Activated naive CD4-positive, alpha-beta T cell treated with anti-CD3 and anti-CD28 coated beads, Interleukin-2, amount 50 U/mL, for 24 hours (primary cell): Measurements from ENCODE around the gene NELFCD.
"Not testable (repeated sequence)": the region's sequence is repeated elsewhere in the genome, so short reads cannot be mapped to it uniquely, and the experiment has no call there.

Experiments used
- H3K27ac Mint-ChIP-seq: one replicate; pipeline ENCODE4 v1.8.0; 2021; ENCODE audit warnings: mild to moderate bottlenecking, mixed read lengths
- H3K27me3 Mint-ChIP-seq: one replicate; pipeline ENCODE4 v1.8.0; 2021; ENCODE audit warnings: mixed read lengths
- H3K36me3 Mint-ChIP-seq: one replicate; pipeline ENCODE4 v1.8.0; 2021; ENCODE audit warnings: mixed read lengths
- H3K4me1 Mint-ChIP-seq: one replicate; pipeline ENCODE4 v1.8.0; 2021; ENCODE audit warnings: mixed read lengths
- H3K4me3 Mint-ChIP-seq: one replicate; pipeline ENCODE4 v1.8.0; 2021; ENCODE audit warnings: mild to moderate bottlenecking, mixed read lengths
- H3K9me3 Mint-ChIP-seq: one replicate; pipeline ENCODE4 v1.8.0; 2021; ENCODE audit warnings: mixed read lengths

The NELFCD gene

DNA sequence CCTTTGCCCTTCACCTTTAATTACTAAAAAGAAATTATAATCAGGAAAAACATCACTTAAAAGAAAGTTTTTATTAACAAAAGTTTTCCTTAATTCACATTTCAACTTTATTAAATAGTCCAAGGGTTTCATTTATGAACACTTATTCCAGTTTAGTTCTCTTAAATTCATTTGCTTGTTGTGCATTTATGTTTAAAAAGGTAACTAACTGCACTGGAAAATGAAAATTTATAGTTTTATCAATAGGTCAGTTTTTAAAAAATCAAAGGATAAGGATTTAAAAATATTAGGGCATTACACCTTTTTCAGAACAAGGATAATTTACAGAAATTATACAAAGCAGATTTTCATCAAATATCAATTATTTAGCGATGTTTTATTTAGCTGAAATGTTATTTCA is 52.0 kb downstream of the NELFCD start:
- Mint-ChIP-seq H3K36me3 (peaks cover 33% of the 10 kb centered on the region), H3K4me1 (peaks cover 60% of the 10 kb centered on the region), H3K27ac (peak overlapping the region; percentile 97), H3K27me3 (no peaks in the 10 kb centered on the region), H3K4me3 (peak overlapping the region; percentile 95), H3K9me3 (no peaks in the 10 kb centered on the region)

DNA sequence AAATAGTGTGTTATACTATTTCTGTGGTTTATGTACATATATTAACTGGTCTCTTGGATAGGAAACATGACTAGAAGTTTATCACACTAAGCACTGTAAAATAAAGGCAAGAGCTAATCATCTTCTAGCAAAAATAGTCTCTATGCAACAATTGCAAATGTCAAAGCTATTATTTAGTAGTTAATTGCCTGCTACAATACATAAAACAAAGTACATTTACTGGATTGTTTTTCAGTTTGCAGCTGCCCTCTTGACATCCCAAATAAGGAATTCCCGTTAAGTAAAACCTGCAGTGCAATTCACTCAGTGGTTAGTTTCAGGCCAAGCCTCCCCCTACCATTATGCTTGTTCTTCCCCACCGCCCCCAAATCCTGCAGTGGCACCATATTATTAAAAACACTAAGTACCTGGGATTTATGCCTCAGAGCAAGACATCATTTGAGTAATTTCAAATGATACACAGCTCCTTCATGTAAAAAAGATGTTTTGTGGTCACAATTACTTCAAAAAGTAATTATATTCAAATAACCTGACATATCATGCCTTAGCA is 52.6 kb downstream of the NELFCD start:
- peaks cover 30% of the 10 kb centered on the region for H3K36me3 Mint-ChIP-seq
- peak overlapping the region; percentile 77 for H3K27ac Mint-ChIP-seq
- H3K4me3 Mint-ChIP-seq = peak overlapping the region; percentile 19
- no peaks in the 10 kb centered on the region for H3K27me3 Mint-ChIP-seq
- peaks cover 56% of the 10 kb centered on the region for H3K4me1 Mint-ChIP-seq
- H3K9me3 Mint-ChIP-seq = no peaks in the 10 kb centered on the region

DNA sequence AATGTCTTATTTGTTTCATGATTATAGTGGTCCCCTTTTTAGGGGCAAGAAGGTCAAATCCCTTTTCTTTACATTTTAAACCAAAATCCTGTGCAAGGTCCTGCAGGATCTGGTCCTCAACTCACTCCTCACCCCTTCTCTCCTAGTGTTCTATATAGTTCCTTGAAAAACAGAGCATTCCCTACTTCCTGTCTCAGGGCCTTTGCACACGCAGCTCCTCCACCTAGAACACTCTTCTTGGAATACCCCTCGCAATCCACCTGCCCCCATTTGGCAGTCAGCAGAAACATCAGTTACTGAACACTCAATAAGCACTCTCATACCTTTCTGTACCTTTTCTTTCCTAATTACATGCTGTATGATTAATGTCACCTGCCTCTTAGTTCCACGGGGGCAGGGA is 54.3 kb downstream of the NELFCD start:
- Mint-ChIP-seq H3K4me1 (peaks cover 56% of the 10 kb centered on the region), H3K27ac (peak overlapping the region; percentile 53), H3K9me3 (no peaks in the 10 kb centered on the region), H3K4me3 (no peak overlapping the region), H3K27me3 (no peaks in the 10 kb centered on the region), H3K36me3 (peaks cover 30% of the 10 kb centered on the region)

DNA sequence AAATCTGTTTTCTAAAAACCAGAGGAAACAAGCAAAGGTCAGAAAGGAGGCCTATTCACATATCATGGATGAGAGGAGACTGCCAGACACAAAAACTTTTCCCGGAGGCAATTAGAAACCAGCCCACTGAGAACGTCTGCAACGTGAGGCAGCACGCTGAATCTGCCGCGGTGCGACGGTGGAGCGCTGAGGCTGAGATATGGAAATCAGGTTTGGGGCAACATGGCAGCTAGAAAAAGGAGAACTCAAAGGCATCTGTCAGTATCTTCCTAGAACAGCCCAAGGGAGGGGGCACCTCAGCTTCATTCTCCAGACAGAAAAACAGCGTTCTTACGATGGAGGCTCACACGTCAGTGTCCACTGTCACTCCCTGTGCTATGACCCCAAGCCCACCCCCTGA is 56.3 kb downstream of the NELFCD start:
- Mint-ChIP-seq H3K4me1 (peaks cover 55% of the 10 kb centered on the region), H3K27ac (peak overlapping the region; percentile 89), H3K27me3 (no peaks in the 10 kb centered on the region), H3K36me3 (peaks cover 35% of the 10 kb centered on the region), H3K4me3 (peak overlapping the region; percentile 16), H3K9me3 (no peaks in the 10 kb centered on the region)

DNA sequence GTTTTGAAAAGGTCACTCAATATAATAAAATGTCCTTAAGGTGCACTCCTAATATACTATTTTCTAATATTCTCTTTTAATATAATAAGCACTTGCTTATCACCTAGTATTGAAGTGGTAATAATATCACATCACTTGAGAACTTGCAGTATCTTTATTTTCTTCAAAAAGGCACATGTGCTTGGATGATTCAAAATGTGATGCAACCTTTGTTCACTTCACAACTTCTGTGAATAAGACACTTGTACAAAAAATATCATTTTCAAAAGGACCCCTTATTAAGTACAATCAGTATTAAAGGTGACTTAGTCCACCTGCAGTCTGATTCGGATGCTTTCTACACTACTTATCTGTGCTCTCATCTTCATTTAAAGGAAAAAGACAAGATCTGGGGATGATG is 58.2 kb downstream of the NELFCD start:
- peaks cover 30% of the 10 kb centered on the region for H3K36me3 Mint-ChIP-seq
- H3K9me3 Mint-ChIP-seq = no peaks in the 10 kb centered on the region
- peaks cover 59% of the 10 kb centered on the region for H3K4me1 Mint-ChIP-seq
- no peaks in the 10 kb centered on the region for H3K27me3 Mint-ChIP-seq
- peak overlapping the region; percentile 89 for H3K27ac Mint-ChIP-seq
- peak overlapping the region; percentile 90 for H3K4me3 Mint-ChIP-seq

DNA sequence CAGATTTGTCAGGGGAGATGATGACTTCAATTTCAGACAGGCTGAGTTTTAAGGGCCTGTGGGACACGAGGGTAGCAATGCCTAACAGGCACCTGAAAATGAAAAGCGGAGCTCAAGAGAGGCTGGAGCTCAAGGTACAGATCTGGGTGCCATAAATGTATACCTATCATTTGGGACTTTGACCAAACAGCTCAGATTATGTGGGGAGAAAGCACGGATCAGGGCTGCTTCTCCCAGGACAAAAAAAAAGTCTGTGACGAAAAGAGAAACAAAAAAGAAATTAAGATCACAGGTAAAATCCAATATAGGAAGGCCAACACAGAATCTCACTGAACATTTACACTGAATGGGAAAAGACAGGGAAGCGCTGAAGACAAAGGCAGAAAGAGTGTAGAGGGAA is 59.6 kb downstream of the NELFCD start:
- H3K4me3 Mint-ChIP-seq = peak overlapping the region; percentile 90
- peaks cover 27% of the 10 kb centered on the region for H3K36me3 Mint-ChIP-seq
- peaks cover 60% of the 10 kb centered on the region for H3K4me1 Mint-ChIP-seq
- peak overlapping the region; percentile 81 for H3K27ac Mint-ChIP-seq
- H3K27me3 Mint-ChIP-seq = no peaks in the 10 kb centered on the region
- no peaks in the 10 kb centered on the region for H3K9me3 Mint-ChIP-seq

DNA sequence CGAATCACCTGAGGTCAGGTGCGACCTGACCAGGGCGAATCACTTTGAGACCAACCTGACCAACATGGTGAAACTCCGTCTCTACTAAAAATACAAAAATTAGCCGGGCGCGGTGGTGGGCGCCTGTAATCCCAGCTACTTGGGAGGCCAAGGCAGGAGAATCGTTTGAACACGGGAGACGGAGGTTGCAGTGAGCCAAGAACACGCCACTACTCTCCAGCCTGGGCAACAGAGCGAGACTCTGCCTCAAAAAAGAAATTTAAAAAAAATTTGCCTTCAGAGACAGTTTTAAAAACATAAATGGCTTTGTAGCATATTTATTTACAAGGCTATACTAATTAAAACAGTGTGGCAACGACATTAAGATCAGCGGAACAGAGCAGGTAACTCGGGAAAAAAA is 60.4 kb downstream of the NELFCD start:
- not testable (repeated sequence) for H3K27me3 Mint-ChIP-seq, H3K9me3 Mint-ChIP-seq
- peak overlapping the region; percentile 21 for H3K27ac Mint-ChIP-seq
- H3K36me3 Mint-ChIP-seq = peaks cover 24% of the 10 kb centered on the region
- H3K4me1 Mint-ChIP-seq = peaks cover 56% of the 10 kb centered on the region
- peak overlapping the region; percentile 90 for H3K4me3 Mint-ChIP-seq

DNA sequence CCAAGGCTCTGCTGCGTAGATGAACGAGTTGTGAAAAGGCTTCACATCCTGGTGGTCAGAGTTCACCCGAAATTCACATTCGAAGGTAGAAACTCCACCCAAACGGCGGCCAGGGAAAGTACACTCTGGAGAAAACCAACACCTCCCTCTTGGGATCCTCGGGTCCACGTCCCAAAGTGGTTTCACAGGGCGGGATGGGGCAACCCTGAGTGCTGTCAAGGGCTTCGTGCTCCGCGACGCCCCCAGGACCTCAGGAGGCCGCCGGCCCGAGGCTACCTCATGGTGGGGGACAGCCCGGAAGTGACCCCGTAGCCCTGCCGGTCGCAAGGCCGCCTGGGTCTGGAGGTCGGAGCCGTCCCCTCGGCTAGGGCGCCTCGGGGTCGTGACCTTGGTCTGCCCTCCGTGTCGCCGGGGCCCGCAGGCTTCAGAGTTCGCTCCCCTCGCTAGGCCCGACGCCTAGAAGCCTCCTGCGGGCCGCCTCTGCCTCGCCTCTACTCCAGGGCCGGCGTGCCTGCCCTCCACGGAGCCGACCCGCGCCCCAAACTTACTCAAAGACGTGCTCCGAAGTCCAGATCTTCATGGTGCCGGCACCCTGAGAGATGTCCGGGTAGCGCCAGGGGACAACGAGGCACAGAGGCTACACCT is 61.2 kb downstream of the NELFCD start, which contains the start of gene PRELID3B:
PRELID3B (minus strand) TSS at position 636 of the 645 bp plus-strand sequence; CDS start at position 580, 56 bp downstream.
- Mint-ChIP-seq H3K27me3 (no peaks in the 10 kb centered on the region), H3K4me1 (peaks cover 48% of the 10 kb centered on the region), H3K9me3 (no peaks in the 10 kb centered on the region), H3K27ac (peak within 1 kb of the TSS; percentile 96), H3K4me3 (peak within 1 kb of the TSS; percentile 90), H3K36me3 (peaks cover 18% of the 10 kb centered on the region)

DNA sequence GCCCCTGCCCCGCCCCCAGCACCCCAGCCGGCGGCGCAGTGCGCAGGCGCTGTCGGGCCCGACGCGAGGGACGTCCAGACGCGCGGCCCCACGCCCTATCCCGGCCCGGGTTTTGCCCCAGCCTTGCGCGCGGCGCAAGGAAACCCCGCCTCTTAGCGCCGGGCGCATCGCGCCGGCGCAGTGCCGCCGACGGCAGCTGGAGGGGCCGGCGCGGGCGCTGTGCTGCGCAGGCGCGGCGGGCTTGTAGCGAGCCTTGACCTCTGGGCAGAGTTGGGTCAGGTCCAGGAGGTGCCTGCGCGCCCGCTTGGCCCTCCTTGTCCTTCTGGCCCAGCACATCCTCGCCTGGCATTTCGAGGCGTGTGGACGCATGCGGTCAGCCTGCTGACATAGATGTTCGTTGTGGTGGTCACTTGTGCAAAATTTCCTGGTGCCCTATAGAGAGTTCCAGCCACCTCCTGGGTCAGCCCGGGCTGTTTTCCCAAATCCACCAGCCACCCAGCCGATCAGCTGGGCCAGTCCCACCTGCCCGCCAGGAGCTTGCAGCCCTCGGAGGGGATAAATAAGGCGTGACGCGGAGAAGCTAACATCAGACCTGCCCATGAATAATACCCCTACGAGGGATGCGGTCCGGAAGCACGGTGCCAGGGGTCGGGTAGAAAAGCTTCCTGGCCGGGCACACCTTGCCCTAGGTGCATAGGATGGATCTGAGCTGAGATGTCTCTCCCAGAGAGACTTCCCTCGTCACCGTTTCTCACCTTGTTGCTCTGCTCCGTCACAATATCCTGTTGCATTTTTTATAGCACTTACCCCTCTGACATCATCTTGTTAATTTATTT is 62.0 kb downstream of the NELFCD start:
- peaks cover 16% of the 10 kb centered on the region for H3K36me3 Mint-ChIP-seq
- H3K27ac Mint-ChIP-seq = peak overlapping the region; percentile 96
- H3K9me3 Mint-ChIP-seq = no peaks in the 10 kb centered on the region
- peaks cover 49% of the 10 kb centered on the region for H3K4me1 Mint-ChIP-seq
- no peaks in the 10 kb centered on the region for H3K27me3 Mint-ChIP-seq
- peak overlapping the region; percentile 90 for H3K4me3 Mint-ChIP-seq

DNA sequence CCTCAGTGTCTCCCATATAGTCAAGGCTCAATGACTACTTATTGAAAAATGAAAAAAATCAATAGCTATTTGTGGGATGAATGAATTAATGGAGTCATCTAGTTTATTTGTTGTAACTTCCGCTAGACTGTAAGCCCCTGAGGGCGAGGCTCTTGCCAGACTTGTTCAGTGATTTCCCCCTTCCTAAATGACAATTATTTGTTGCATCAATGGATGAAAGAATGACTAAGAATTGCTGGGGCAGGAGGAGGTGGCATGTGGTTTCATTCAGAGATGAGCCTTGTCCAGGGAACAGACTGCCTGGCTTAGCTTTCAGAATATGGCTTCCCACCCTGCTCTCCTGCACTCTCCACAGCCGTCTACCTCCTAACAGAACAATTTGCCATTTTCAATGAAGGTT is 62.6 kb downstream of the NELFCD start:
- Mint-ChIP-seq H3K9me3 (no peaks in the 10 kb centered on the region), H3K4me3 (peak overlapping the region; percentile 84), H3K36me3 (peaks cover 16% of the 10 kb centered on the region), H3K4me1 (peaks cover 53% of the 10 kb centered on the region), H3K27ac (peak overlapping the region; percentile 96), H3K27me3 (no peaks in the 10 kb centered on the region)

DNA sequence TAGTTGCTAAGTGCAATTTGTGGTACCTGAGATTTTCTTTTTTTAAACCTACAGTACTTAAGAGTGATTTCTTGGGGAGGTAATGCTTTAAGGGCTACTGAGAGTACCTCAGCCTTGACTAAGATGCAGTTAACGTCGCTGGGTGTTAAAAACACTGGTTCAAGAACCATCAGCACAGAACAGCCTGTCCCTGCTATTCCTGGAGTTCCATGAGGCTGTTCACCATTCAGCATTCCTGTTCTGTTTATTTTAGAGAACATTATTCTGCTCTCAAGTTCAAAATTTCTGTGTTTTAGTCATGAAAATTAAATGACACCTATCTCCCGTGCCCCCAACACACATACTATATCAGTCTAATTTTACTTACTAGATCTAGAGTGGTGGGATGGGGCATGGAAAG is 63.2 kb downstream of the NELFCD start:
- Mint-ChIP-seq H3K36me3 (peaks cover 12% of the 10 kb centered on the region), H3K9me3 (no peaks in the 10 kb centered on the region), H3K4me1 (peaks cover 47% of the 10 kb centered on the region), H3K27ac (no peak overlapping the region), H3K4me3 (no peak overlapping the region), H3K27me3 (no peaks in the 10 kb centered on the region)
